Kidney epithelial cell (primary cell): ENCODE data around the gene PRUNE2. TPM values are rescaled to one million over a fixed set of nuclear protein-coding genes. Genes with fewer than 3 reads are reported as not detected.

Experiments
- DNase-seq: peaks from one replicate; pipeline ENCODE4 v3.0.0-alpha.2; 2010; ENCODE audit warnings: low read depth
- H3K27me3 ChIP-seq: 2 replicates; pipeline ENCODE4 v1.6.0; 2011; ENCODE audit warnings: low read length; ENCODE audit not compliant: control insufficient read depth, insufficient read depth
- H3K36me3 ChIP-seq: 2 replicates; pipeline ENCODE4 v1.5.1; 2011; ENCODE audit warnings: low read length; ENCODE audit not compliant: control insufficient read depth, insufficient read depth
- H3K4me3 ChIP-seq: 2 replicates; pipeline ENCODE4 v1.5.1; 2011; ENCODE audit warnings: low read depth, mild to moderate bottlenecking, control low read depth, low read length
- CTCF ChIP-seq: IDR thresholded peaks from 2 replicates; pipeline ENCODE4 v1.5.1; 2011; ENCODE audit warnings: mild to moderate bottlenecking, moderate library complexity, low read length, control low read depth, inconsistent platforms; ENCODE audit not compliant: insufficient read depth, poor library complexity, severe bottlenecking
- total RNA-seq: library from RNA; depleted of rRNA; stranded (reverse); fragments of >200 nt; gene quantifications from 2 replicates; pipeline ENCODE4 v1.2.3, GENCODE V29; 2015

The PRUNE2 gene
- total RNA-seq, 1 donor from 2014 or later = 1.0 TPM

- no peak overlapping the region for H3K4me3 ChIP-seq
- no peak for DNase-seq
- H3K27me3 ChIP-seq = no peaks in the 10 kb centered on the region
Measured at GRCh38 chr9:76686756-76687155, 219.2 kb downstream of the PRUNE2 start.

GRCh38 chr9:76684213-76684612 is 221.7 kb downstream of the PRUNE2 start:
- no peak for DNase-seq
- H3K36me3 ChIP-seq = no peaks in the 10 kb centered on the region
- H3K27me3 ChIP-seq = no peaks in the 10 kb centered on the region
- no peak for TF ChIP-seq CTCF
- H3K4me3 ChIP-seq = no peak overlapping the region

More at GRCh38 chr9:76686756-76687155, 219.2 kb downstream of the PRUNE2 start:
- no peaks in the 10 kb centered on the region for H3K36me3 ChIP-seq
- TF ChIP-seq CTCF = no peak

- TF ChIP-seq CTCF = no peak
- Histone ChIP-seq H3K4me3 (no peak overlapping the region), H3K36me3 (no peaks in the 10 kb centered on the region), H3K27me3 (no peaks in the 10 kb centered on the region)
- no peak for DNase-seq
Measured at GRCh38 chr9:76681556-76681955, 224.4 kb downstream of the PRUNE2 start.

GRCh38 chr9:76680716-76681425 is 225.0 kb downstream of the PRUNE2 start:
- DNase-seq = no peak
- Histone ChIP-seq H3K36me3 (no peaks in the 10 kb centered on the region), H3K27me3 (no peaks in the 10 kb centered on the region), H3K4me3 (no peak overlapping the region)
- no peak for TF ChIP-seq CTCF

GRCh38 chr9:76677481-76678055 is 228.3 kb downstream of the PRUNE2 start:
- Histone ChIP-seq H3K36me3 (no peaks in the 10 kb centered on the region), H3K27me3 (no peaks in the 10 kb centered on the region), H3K4me3 (no peak overlapping the region)
- TF ChIP-seq CTCF = no peak
- DNase-seq = no peak
